NCI-H2227 (cell line): ENCODE data around the gene KMT2C.
"Not testable (repeated sequence)": the region's sequence is repeated elsewhere in the genome, so short reads cannot be mapped to it uniquely, and the experiment has no call there.

Experiments
- DNase-seq: peaks from one replicate; lab custom pipeline; 2025; ENCODE audit not compliant: unreplicated experiment; lab: John Stamatoyannopoulos, UW

The KMT2C gene

DNA sequence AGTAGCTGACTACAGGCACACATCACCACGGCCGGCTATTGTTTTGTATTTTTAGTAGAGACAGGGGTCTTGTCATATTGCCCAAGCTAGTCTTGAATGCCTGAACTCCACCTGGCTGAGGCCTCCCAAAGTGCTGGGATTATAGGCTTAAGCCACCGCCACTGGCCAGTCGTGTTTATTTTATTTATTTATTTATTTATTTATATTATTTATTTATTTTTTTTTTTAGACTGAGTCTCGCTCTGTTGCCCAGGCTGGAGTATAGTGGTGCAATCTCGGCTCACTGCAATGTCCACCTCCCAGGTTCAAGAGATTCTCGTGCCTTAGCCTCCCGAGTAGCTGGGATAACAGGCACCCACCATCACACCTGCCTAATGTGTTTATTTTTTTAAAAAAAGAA, 6.0 kb upstream of the KMT2C start:
- not testable (repeated sequence) for DNase-seq

DNA sequence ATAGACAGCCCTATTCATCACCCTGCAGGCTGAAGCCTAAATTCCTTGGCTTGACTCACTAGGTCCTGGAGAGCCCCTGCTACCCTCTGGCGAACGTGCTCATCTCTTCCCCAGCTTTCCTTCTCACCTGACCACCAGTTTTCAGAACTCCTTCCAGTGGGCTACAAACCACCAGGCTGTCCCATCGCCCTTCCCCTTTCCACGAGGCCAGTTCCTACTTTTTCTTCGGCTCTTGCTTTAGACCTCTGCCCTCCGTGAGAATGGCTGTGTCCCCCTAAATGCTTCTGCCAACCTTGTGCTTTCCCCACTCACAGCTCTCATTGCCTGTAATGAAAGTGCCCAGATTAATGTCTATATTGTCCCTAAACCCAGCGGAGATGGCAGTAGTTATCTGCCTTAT, 5.4 kb upstream of the KMT2C start:
- DNase-seq, result not testable (repeated sequence)

DNA sequence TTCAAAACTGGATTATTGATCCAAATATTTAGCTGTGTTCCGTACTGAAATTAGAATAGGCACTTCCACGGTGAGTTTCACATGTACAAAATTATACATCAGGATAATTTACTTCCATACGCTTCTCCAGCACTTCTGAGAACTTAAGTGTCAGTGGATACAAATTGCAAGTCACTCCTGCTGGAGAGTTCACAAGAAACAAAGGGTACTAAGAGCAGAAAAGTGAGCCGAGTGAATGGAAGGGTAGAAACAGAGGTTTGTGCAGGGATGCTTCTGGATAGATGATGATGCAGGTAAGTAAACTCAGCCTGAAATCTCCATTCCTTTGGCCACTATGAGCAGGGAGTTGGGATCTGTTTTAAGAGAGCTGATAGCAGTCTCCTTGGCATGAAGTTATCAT, 2.2 kb upstream of the KMT2C start:
- not testable (repeated sequence) for DNase-seq

DNA sequence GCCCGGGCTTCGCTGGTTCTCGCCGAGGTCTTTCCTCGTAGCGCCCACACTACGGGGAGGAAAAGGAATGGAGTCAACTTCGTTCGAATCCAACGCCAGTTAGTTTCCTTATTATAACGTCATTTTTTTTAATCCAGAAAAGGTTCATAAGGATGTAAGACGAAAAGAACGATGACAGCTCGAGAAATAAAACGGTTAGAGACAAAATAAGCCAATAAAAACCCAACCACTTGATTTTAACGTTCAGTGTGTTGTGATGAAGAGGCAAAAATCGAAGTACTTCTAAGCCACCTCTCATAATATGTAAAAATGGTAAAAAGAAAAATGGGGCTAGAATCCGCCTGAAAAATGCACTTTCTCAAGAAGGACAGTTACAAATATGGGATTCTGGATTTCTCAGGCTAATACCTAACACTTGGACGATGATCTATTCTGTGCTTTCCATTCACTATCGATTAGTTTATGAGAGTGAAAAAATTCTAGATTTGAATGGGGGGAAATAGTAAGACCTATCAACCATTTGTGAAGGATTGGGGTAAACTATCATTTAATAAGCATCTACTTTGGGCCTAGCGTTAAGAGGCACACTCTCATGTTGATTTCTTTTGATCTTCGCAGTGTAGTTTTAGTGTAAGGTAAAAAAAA, 1.2 kb upstream of the KMT2C start:
- not testable (repeated sequence) for DNase-seq

DNA sequence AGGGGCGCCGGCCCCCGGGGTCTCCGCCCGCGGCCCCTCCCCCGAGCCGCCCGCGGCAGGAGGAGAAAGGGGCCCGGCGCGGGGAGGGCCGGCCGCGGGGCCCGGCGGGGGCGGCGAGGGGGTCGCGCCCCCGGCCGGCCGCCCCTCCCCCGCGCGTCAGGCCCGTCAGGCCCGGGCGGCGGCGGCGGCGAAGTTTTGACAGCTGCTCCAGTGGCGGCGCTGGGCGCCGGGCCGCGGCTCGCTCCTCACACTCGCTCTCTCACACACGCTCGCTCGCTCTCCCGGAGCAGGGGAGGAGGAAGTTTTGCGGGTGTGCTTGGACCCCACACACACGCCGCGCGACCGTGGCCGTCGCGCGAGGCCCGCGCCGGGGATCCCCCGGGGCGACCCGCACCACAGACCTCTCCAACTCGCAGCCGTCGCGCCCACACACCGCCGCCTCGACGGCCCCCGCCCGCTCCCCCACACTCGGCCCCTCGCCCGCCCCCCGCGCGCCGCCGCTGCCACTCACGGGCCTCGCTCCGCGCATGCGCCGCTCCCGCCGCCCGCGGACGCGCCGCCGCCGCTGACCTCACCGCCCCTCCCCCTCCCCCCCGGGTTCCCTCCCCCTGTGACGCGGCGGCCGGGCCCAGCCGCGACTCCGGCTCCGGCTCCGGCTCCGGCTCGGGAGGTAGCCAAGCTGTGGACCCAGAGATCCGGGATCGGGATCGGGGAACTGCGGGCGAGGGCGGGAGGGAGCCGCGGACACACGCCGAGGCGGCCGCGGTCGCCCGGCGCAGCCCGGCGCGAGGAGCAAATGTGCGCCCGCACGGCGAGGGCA, 518 bp upstream of the KMT2C start:
- DNase-seq, result peak; percentile 98

DNA sequence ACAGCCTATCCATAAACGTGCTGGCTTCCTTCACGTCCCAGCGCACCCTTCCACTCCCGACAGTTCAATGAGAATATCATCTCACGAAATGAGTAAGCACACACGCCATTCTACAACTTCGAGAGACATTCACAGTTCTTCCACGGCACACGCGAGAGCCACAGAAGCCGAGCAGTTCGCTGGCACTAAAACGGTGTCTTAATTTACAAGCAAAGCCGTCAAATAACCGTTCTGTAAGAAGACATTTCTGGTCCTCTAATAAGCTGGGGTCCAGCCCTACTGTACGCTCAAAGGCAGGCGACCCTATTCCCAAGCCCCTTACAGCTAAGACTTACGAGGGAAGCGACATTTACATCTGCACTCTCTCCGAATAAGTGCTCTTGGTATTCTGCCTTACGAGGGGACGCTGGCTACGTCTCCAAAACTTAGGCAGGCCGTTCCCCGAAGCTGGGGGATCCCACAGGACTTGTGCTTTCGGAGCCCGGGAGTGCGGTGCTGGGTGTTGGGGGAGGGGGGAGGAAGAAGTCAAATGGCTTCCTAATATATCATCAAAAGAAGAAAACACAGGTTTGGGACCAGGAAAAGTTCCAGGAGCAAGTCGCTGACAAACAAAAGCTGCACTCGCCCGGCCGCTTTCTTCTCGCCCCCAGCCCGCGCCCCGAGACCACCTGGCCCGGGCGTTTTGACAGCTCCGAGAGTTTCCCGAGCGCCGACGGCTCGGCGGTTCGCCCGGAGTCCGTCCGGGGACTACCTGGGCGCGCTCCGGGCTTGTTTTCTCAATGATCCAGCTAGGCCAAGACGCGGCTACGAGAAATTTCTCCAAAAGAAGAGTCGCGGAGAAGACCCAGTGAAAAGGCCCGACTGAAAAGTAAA, 1.1 kb downstream of the KMT2C start:
- peak; percentile 27 for DNase-seq

DNA sequence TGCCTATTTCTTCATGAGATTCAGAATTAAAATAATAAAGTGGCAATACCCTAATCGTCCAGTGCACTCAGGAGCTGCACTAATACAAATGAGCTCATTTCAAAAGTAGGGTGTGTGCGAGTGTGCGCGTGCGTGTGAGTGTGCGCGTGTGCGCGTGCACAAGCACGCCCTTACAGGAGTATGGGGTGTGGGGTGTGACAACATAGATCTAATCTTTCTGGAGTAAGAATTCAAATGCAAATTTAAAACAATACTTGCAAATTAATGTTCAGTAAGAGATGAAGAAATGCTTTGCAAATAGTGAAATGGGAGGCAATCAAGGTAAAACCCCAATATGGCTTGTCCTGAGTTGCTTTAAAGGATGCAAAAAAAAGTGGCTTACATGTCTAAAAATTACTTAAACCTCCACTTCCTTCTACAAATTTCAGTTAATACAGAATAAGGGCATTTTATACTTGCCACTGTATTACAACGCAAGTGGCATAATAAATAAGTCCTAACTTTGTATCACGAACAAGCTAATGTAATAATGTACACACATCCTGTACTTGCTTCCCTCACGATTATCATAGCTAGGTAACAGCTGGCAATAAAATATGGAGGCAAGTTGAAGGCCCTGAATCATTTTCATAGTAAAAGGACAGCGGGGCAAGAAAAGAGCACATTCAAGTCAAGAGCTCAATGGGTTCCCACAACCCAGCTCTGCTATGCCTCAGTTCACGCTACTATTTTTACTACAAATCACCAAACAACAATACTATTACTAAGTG, 1.9 kb downstream of the KMT2C start:
- not testable (repeated sequence) for DNase-seq

DNA sequence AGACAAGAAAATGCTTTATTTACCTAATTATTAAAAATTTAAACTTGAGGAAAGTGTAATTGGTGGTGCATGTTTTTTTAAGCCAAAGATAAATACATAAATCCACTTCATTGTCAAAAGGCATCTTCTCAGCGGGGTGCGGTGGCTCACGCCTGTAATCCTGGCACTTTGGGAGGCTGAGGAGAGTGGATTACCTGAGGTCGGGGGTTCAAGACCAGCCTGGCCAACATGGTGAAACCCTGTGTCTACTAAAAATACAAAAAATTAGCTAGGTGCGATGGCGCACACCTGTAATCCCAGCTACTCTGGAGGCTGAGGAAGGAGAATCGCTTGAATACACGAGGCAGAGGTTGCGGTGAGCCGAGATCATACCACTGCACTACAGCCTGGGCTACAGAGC, 3.1 kb downstream of the KMT2C start:
- DNase-seq, result not testable (repeated sequence)

DNA sequence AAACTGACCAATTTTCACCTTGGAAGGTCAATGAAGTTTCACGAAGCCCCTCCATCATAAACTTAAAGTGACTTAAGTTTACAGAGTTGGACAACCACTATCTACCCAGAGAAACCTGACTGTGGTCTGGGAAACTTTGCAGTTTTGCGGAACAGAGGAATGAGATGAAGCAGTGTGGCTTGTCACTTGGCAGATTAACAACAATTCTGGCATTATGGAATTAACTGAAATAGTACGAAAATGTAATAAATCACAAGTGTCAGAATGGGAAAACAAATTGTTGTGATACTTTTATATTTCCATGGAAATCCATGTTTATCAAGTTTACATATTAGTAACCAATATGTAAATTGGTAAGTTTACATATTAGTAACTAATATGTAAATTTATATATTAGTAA, 4.9 kb downstream of the KMT2C start:
- no peak for DNase-seq

DNA sequence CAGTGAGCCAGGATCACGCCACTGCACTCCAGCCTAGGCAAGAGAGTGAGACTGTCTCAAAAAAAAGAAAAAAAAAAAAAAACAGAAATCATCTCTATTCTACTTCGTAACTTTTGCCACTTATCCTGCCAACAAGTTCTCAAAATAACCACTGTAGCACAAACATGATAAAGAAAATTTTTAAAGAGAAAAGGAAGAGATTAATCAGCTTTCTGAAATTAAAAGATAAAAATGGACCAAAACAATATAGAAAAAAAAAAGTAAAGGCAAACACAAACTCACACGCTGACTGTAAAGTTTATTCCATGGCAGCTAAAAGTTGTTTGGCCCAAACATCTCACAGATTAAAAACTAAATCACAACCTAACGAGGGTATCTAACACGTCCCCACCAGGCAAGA, 5.7 kb downstream of the KMT2C start:
- not testable (repeated sequence) for DNase-seq

DNA sequence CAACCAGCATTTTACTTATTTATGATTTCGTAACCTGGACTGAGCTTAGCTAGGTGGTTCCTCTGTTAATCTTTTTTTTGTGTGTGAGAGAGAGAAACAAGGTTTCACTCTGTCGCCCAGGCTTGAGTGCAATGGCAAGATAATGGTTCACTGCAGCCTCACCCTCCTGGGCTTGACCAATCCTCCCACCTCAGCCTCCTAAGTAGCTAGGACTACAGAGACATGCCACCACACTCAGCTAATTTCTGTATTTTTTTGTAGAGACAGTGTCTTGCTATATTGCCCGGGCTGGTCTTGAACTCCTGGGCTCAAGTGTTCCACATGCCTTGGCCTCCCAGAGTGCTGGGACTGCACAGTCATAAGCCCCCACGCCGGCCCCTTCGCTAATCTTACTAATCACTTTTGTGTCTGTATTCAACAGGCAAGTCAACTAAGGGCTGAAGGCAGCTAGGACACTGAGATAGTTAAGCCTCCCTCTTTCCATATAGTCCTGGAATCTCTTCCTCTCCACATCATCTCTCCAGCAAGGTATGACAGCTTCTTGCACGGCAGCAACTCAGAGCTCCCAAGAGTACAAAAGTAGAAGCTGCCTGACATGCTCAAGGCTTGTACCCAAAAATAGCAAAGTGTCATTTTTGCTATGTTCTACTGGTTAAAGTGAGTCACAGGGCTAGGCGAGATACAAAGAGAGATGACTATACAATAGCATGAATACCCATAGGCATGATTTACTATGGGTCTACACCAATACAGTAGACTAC, 11.3 kb downstream of the KMT2C start:
- DNase-seq, result no peak

DNA sequence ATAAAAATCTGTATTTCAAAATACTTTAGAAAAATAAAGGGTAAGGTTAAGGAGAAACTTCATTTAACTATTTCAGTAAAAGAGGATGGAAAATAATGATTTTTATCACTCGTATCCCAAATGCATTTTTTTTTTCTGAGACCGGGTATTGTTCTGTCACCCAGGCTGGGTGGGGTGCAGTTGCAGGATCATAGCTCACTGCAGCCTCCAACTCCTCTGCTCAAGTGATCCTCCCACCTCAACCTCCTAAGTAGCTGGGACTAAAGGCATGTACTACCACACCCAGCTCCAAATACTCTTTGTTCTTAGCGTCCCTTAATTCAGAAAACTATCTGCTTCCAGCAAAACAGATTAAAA, 11.8 kb downstream of the KMT2C start:
- no peak for DNase-seq

DNA sequence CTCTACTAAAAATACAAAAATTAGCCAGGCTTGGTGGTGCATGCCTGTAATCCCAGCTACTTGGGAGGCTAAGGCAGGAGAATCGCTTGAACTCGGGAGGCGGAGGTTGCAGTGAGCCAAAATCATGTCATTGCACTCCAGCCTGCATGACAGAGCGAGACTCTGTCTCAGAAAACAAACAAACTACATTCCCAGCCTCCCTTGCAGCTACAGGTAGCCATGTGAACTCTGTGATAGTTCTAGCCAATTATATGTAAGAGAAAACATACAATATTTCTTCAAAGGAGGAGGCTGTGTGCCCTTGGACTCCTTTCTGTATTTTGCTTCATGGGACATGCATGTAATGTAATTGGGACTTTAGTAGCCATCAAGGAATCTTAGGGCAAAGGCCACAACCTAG, 12.6 kb downstream of the KMT2C start:
- DNase-seq, result not testable (repeated sequence)

DNA sequence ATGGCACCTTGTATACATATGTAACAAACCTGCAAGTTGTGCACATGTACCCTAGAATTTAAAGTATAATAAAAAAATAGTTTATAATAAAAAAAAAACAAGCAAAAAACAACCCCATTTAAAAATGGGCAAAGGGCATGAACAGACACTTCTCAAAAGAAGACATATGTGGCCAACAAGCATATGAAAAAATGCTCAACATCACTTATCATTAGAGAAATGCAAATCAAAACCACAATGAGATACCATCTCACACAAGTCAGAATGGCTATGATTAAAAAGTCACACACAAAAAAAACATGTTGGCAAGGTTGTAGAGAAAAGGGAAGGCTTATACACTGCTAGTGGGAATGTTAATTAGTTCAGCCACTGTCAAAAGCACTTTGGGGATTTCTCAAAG, 14.9 kb downstream of the KMT2C start:
- not testable (repeated sequence) for DNase-seq

DNA sequence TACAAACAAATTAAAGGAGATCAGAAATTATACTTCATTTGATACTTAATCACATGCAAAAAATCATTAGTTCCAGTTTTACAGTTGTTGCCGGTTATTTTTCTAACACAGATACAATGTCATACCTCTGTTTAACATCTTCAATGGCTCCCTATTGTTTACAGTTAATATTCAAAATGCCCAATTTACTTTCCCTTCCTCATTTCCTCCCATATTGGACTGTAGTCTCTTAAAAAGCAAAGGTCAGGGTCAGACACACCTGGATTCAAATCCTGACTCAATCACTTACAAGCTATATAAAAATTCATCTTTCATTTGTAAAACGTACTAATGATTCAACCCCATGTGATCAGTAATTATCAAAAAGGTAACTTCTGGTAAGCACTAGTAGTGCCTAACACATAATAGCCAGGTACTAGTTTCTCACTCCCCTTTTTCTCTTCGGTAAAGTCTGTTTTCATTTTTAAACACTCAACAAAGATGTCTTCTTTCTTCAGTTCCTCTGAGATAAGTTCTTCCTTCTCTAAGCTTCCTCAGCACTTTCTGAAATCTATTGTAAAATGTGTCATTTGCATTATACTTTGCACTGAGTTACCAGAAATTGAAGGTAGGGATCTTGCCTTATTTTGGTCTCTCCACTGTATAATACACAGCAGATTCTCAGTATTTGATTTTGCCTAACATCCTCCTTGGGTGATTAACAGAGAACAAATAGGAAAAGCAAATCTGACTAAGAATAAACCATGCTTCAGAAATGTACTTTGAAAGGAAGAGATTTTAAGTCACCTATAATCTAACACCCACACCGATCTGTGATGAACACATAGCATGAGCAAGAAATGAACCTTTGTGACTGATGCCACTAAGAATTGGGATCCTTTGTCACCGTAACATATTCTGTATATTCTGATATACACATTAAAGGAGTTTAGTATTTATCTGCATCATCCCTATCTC, 16.1 kb downstream of the KMT2C start:
- no peak for DNase-seq

DNA sequence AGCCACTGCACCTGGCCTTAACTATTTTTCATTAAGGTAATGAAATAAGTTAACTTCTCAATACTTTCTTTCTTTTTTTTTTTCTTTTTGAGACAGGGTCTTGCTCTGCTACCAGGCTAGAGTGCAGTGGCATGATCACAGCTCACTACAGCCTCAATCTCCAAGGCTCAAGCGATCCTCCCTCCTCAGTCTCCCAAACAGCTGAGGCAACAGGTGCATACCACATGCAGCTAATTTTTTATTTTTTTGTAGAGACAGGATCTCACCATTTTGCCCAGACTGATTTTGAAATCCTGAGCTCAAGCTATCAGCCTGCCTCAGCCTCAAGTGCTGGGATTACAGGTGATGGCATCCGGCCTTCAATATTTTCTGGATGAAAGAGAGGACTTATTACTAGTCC, 21.0 kb downstream of the KMT2C start:
- DNase-seq, result no peak

DNA sequence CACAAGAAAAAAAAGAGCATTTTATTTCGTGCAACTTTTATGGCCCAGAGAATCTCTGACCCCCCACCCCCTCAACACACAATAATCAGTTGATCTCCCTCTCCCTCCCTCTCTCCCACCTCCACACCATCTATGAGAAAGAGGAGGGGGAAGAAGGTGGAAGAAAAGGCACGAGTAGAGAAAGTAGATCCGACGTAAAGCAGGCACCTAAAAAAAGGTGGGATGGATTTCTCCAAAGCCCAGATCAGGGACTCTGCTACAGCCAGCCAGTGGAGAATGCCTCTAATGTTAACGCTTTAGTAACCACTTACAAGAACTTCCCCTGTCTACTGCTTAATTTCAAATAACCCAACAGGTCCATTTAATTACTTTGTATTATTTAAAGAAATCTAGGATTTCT, 24.4 kb downstream of the KMT2C start:
- no peak for DNase-seq

DNA sequence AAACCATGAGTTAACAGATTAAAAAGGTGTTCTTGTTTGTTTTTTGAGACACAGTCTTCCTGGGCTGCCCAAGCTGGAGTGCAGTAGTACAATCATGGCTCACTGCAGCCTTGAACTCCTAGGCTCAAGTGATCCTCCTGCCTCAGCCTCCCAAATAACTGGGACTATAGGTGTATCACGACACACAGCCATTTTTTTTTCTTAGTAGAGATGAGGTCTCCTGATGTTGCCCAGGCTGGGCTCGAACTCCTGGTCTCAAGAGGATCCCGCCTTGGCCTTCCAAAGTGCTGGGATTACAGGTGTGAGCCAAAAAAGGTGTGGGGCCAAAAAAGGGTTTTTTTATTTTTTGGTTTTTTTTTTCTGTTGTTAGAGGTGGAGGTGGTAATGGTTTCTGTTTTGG, 29.3 kb downstream of the KMT2C start:
- DNase-seq, result no peak

DNA sequence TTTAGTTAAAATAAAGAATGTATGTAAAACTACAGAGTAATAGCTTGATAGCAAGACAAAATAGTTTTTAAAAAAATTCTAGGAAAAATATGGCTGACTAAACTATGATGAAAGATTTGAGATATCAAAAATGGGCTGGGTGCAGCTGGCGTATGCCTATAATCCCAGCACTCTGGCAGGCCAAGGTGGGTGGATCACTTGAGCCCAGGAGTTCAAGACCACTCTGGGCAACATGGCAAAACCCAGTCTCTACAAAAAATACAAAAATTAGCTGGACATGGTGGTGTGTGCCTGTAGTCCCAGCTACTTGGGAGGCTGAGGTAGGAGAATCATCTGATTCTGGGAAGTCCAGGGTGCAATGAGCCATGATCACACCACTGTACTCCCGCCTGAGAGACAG, 29.8 kb downstream of the KMT2C start:
- DNase-seq, result not testable (repeated sequence)
